SK-N-SH treated with all-trans-retinoic acid at 6 μM for 48 hours (cell line): ENCODE results near the gene NAV3.

Experiments
- ARNTL ChIP-seq: fragments of 450-650 bp; formaldehyde crosslinking; IDR thresholded peaks from 2 replicates; pipeline ENCODE4 v1.5.0; 2020; ENCODE audit warnings: low read depth, mild to moderate bottlenecking, moderate library complexity, borderline replicate concordance
- ESRRG ChIP-seq: fragments of 250-450 bp; sonication (Bioruptor Pico); IDR thresholded peaks from 2 replicates; pipeline ENCODE4 v1.6.1; 2021; ENCODE audit warnings: mild to moderate bottlenecking
- ZC3H10 ChIP-seq: fragments of 250-450 bp; sonication (Bioruptor Pico); IDR thresholded peaks from 2 replicates; pipeline ENCODE4 v1.5.1; 2021; ENCODE audit warnings: mild to moderate bottlenecking, moderate library complexity
- ZFP3 ChIP-seq: fragments of 250-450 bp; sonication (Bioruptor Pico); IDR thresholded peaks from 2 replicates; pipeline ENCODE4 v1.5.0; 2020; ENCODE audit warnings: mild to moderate bottlenecking, moderate library complexity
- TF ChIP-seq, protein P1 (sequence below): fragments of 250-450 bp; sonication (Bioruptor Pico); IDR thresholded peaks from 2 replicates; pipeline ENCODE4 v1.8.0; 2021; ENCODE audit warnings: low read depth, mild to moderate bottlenecking, moderate library complexity, borderline replicate concordance
- TF ChIP-seq, protein P2 (sequence below): fragments of 250-450 bp; sonication (Bioruptor Pico); IDR thresholded peaks from 2 replicates; pipeline ENCODE4 v1.8.0; 2020; ENCODE audit warnings: mild to moderate bottlenecking, moderate library complexity, borderline replicate concordance

DNA sequence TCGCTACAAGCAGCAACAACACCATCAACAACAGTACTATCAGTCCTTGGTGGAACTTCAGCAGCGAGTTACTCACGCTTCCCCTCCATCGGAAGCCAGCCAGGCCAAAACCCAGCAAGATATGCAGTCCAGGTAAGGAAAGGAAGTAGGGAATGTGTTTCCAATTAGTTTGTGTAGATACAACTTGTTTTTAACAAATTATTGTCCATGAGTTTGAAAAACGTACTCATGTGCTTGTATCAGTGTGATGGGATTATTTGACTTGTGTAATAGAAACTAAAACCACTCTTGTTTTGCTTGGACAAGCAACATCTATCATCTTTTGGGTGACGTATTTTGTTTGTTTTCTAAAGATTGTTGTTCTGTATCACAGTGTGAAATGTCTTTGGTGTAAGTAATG, 137.9 kb downstream of the NAV3 start:
- TF ChIP-seq ESRRG (CRISPR knock-in tag) (no peak), ZFP3 (CRISPR knock-in tag) (no peak), ZC3H10 (no peak), ARNTL (CRISPR knock-in tag) (no peak)
- TF ChIP-seq, protein P1, sequence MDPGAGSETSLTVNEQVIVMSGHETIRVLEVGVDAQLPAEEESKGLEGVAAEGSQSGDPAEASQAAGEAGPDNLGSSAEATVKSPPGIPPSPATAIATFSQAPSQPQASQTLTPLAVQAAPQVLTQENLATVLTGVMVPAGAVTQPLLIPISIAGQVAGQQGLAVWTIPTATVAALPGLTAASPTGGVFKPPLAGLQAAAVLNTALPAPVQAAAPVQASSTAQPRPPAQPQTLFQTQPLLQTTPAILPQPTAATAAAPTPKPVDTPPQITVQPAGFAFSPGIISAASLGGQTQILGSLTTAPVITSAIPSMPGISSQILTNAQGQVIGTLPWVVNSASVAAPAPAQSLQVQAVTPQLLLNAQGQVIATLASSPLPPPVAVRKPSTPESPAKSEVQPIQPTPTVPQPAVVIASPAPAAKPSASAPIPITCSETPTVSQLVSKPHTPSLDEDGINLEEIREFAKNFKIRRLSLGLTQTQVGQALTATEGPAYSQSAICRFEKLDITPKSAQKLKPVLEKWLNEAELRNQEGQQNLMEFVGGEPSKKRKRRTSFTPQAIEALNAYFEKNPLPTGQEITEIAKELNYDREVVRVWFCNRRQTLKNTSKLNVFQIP (CRISPR knock-in tag) = no peak
- TF ChIP-seq, protein P2, sequence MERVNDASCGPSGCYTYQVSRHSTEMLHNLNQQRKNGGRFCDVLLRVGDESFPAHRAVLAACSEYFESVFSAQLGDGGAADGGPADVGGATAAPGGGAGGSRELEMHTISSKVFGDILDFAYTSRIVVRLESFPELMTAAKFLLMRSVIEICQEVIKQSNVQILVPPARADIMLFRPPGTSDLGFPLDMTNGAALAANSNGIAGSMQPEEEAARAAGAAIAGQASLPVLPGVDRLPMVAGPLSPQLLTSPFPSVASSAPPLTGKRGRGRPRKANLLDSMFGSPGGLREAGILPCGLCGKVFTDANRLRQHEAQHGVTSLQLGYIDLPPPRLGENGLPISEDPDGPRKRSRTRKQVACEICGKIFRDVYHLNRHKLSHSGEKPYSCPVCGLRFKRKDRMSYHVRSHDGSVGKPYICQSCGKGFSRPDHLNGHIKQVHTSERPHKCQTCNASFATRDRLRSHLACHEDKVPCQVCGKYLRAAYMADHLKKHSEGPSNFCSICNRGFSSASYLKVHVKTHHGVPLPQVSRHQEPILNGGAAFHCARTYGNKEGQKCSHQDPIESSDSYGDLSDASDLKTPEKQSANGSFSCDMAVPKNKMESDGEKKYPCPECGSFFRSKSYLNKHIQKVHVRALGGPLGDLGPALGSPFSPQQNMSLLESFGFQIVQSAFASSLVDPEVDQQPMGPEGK (CRISPR knock-in tag) = no peak
